Glutamatergic neuron (in vitro differentiated cells): ENCODE measurements around the gene OGFOD3. TPM values are rescaled to one million over a fixed set of nuclear protein-coding genes. Genes with fewer than 3 reads are reported as not detected.

ENCODE experiments used
- DNase-seq: peaks from one replicate; pipeline ENCODE4 v3.0.0; 2022
- H3K27ac Mint-ChIP-seq: one replicate; pipeline ENCODE4 v1.8.0; 2020; ENCODE audit warnings: mild to moderate bottlenecking, mixed read lengths, inconsistent platforms; ENCODE audit not compliant: unreplicated experiment
- H3K27me3 Mint-ChIP-seq: one replicate; pipeline ENCODE4 v1.8.0; 2020; ENCODE audit warnings: mild to moderate bottlenecking, moderate library complexity, mixed read lengths, inconsistent platforms; ENCODE audit not compliant: unreplicated experiment
- H3K36me3 Mint-ChIP-seq: one replicate; pipeline ENCODE4 v1.8.0; 2020; ENCODE audit warnings: mild to moderate bottlenecking, mixed read lengths, inconsistent platforms; ENCODE audit not compliant: unreplicated experiment
- H3K4me1 Mint-ChIP-seq: one replicate; pipeline ENCODE4 v1.8.0; 2020; ENCODE audit warnings: mild to moderate bottlenecking, low read depth, mixed read lengths, inconsistent platforms; ENCODE audit not compliant: unreplicated experiment
- H3K4me3 Mint-ChIP-seq: one replicate; pipeline ENCODE4 v1.8.0; 2020; ENCODE audit warnings: mild to moderate bottlenecking, mixed read lengths, inconsistent platforms; ENCODE audit not compliant: unreplicated experiment
- H3K9me3 Mint-ChIP-seq: one replicate; pipeline ENCODE4 v1.8.0; 2020; ENCODE audit warnings: mild to moderate bottlenecking, moderate library complexity, mixed read lengths, inconsistent platforms; ENCODE audit not compliant: unreplicated experiment
- CTCF ChIP-seq: fragments of 200-600 bp; sonication (generic); IDR thresholded peaks from one replicate; pipeline ENCODE4 v1.5.0; 2021; ENCODE audit not compliant: partially characterized antibody, unreplicated experiment
- total RNA-seq: library from RNA; stranded (reverse); fragmentation: NEBNext Ultra II Directional; extraction: Animal tissue kit (Norgen Biotek cat#: 25700); gene quantifications from one replicate; pipeline ENCODE4 v1.2.1, GENCODE V29; 2021; ENCODE audit not compliant: unreplicated experiment

Gene OGFOD3
- total RNA-seq, 1 donor from 2014 or later, result 23.0 TPM

DNA sequence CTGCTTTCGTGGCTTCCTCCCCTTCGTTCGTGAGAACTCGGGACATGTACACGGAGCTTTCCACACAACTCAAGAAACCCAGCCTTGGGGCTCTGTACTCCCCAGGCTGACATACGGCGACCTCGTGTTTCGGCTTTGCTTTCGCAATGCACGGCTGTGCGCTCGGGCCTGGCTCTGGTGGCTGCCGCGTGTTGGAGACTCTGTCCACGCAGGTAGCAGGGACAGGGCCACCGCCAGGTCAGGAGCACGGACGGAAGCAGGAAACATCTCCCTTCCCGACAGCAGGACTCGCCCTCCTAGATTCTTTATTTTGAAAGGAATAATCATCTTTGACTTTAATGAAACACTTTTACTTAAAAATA, 29.5 kb downstream of the OGFOD3 start:
- H3K4me1 Mint-ChIP-seq, result peaks cover 10% of the 10 kb centered on the region
- H3K9me3 Mint-ChIP-seq, result peaks cover 6% of the 10 kb centered on the region
- H3K27ac Mint-ChIP-seq, result no peak overlapping the region
- H3K27me3 Mint-ChIP-seq, result peaks cover 5% of the 10 kb centered on the region
- no peaks in the 10 kb centered on the region for H3K36me3 Mint-ChIP-seq
- no peak for TF ChIP-seq CTCF
- no peak for DNase-seq
- H3K4me3 Mint-ChIP-seq, result peak overlapping the region; percentile 11

- H3K4me3 Mint-ChIP-seq, result no peak overlapping the region
- no peaks in the 10 kb centered on the region for H3K36me3 Mint-ChIP-seq
- peaks cover 5% of the 10 kb centered on the region for H3K27me3 Mint-ChIP-seq
- DNase-seq, result no peak
- H3K27ac Mint-ChIP-seq, result no peak overlapping the region
- no peak for TF ChIP-seq CTCF
- peaks cover 8% of the 10 kb centered on the region for H3K4me1 Mint-ChIP-seq
- H3K9me3 Mint-ChIP-seq, result peaks cover 7% of the 10 kb centered on the region
Measured at GRCh38 chr17:82388223-82388921, 30.0 kb downstream of the OGFOD3 start.

GRCh38 chr17:82387705-82388106, 30.7 kb downstream of the OGFOD3 start:
- DNase-seq, result no peak
- Mint-ChIP-seq H3K27me3 (peaks cover 5% of the 10 kb centered on the region), H3K4me1 (peaks cover 8% of the 10 kb centered on the region), H3K9me3 (peaks cover 7% of the 10 kb centered on the region), H3K36me3 (no peaks in the 10 kb centered on the region), H3K27ac (peak overlapping the region; percentile 36), H3K4me3 (no peak overlapping the region)
- no peak for TF ChIP-seq CTCF

DNA sequence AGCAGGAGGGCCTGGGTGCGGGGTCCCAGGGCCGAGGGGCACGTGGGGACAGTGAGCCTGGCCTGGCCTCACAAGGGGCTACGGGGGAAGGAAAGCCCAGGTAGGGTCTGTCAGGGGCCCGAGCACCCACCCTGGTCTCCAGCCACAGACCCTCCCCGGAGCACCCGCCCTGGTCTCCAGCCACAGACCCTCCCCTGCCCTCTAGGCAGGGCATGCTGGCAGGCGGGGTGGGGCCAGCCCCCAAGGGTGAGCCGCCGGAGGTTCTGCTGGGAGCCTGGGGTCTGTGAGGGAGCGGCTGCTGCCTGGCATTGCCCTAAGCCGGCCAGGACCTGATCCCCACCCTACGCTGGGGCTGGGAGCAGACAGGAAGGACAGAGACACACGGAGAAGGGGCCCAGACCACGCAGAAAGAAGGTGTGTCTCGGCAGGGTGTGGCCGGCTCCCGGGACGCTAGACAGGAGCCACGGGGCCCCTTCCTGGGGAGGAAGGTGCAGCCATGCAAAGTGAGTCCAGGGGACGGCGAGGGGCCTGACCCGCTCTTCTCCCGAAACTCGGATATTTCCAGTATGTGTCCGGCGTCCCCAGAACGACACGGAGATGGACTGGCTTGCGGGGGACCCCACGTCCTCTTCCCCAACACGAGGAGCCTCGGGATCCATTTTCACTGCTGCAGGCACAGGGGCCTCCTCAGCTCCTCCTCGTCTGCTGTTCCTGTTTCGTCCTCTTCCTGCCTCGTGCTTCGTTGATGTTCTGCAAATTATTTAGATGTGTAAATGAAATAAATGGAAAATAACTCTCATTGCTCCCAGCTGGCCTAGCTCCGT, 31.3 kb downstream of the OGFOD3 start:
- no peak overlapping the region for H3K4me3 Mint-ChIP-seq
- H3K9me3 Mint-ChIP-seq, result peaks cover 5% of the 10 kb centered on the region
- H3K27me3 Mint-ChIP-seq, result peaks cover 5% of the 10 kb centered on the region
- no peak for TF ChIP-seq CTCF
- peaks cover 5% of the 10 kb centered on the region for H3K4me1 Mint-ChIP-seq
- peak overlapping the region; percentile 36 for H3K27ac Mint-ChIP-seq
- no peaks in the 10 kb centered on the region for H3K36me3 Mint-ChIP-seq
- DNase-seq, result no peak

GRCh38 chr17:82386255-82386831, 32.0 kb downstream of the OGFOD3 start:
- Mint-ChIP-seq H3K4me3 (no peak overlapping the region), H3K27me3 (peaks cover 5% of the 10 kb centered on the region), H3K36me3 (no peaks in the 10 kb centered on the region), H3K4me1 (peaks cover 5% of the 10 kb centered on the region), H3K27ac (no peak overlapping the region), H3K9me3 (peaks cover 5% of the 10 kb centered on the region)
- no peak for DNase-seq
- TF ChIP-seq CTCF, result no peak
